OCI-LY1 (cell line): ENCODE results near the gene EXOC6B.
"Not testable (repeated sequence)": the region's sequence is repeated elsewhere in the genome, so short reads cannot be mapped to it uniquely, and the experiment has no call there.

Experiments used
- H2AFZ ChIP-seq: fragments of 200-600 bp; sonication (generic), shearing (Covaris generic); 2 replicates; pipeline ENCODE4 v1.6.0; 2014; ENCODE audit warnings: antibody characterized with exemption, mild to moderate bottlenecking, low read length
- H3F3A ChIP-seq: fragments of 200-600 bp; sonication (generic), shearing (Covaris generic); 2 replicates; pipeline ENCODE4 v1.6.0; 2014; ENCODE audit warnings: mild to moderate bottlenecking, antibody characterized with exemption, low read length, moderate library complexity; ENCODE audit not compliant: insufficient read depth
- H3K27ac ChIP-seq: fragments of 200-600 bp; sonication (generic); 2 replicates; pipeline ENCODE4 v1.5.1; 2014; ENCODE audit warnings: low read length, mixed run types, mild to moderate bottlenecking, low read depth; ENCODE audit not compliant: poor library complexity, severe bottlenecking
- H3K27me3 ChIP-seq: fragments of 200-600 bp; sonication (generic); 2 replicates; pipeline ENCODE4 v1.6.0; 2014; ENCODE audit warnings: antibody characterized with exemption, mild to moderate bottlenecking, low read length, moderate library complexity; ENCODE audit not compliant: insufficient read depth
- H3K36me3 ChIP-seq: fragments of 200-600 bp; sonication (generic); 2 replicates; pipeline ENCODE4 v1.6.1; 2014; ENCODE audit warnings: mild to moderate bottlenecking, antibody characterized with exemption, low read length, moderate library complexity, mixed read lengths; ENCODE audit not compliant: insufficient read depth
- H3K4me1 ChIP-seq: fragments of 200-600 bp; sonication (generic); 2 replicates; pipeline ENCODE4 v1.5.1; 2014; ENCODE audit warnings: mild to moderate bottlenecking, low read length, moderate library complexity; ENCODE audit not compliant: insufficient read depth, severe bottlenecking
- H3K4me2 ChIP-seq: fragments of 200-600 bp; sonication (generic), shearing (Covaris generic); 2 replicates; pipeline ENCODE4 v1.6.1; 2014; ENCODE audit warnings: low read length
- H3K4me3 ChIP-seq: fragments of 200-600 bp; sonication (generic); 2 replicates; pipeline ENCODE4 v1.5.1; 2014; ENCODE audit warnings: low read length, low read depth, mild to moderate bottlenecking, mixed read lengths; ENCODE audit not compliant: poor library complexity, severe bottlenecking
- H3K79me2 ChIP-seq: fragments of 200-600 bp; shearing (Covaris generic); 2 replicates; pipeline ENCODE4 v1.6.1; 2016; ENCODE audit warnings: mixed run types, low read length, mixed read lengths; ENCODE audit not compliant: insufficient read depth
- H3K9ac ChIP-seq: fragments of 200-600 bp; sonication (generic), shearing (Covaris generic); 2 replicates; pipeline ENCODE4 v1.6.1; 2014; ENCODE audit warnings: mild to moderate bottlenecking, low read length, mixed read lengths
- H3K9me2 ChIP-seq: fragments of 200-600 bp; sonication (generic), shearing (Covaris generic); 2 replicates; pipeline ENCODE4 v1.6.1; 2014; ENCODE audit warnings: low read depth, mild to moderate bottlenecking, low read length, mixed read lengths
- H3K9me3 ChIP-seq: fragments of 200-600 bp; shearing (Covaris generic); 2 replicates; pipeline ENCODE4 v1.6.1; 2014; ENCODE audit warnings: low read length, mixed read lengths
- H4K20me1 ChIP-seq: fragments of 200-600 bp; sonication (generic), shearing (Covaris generic); 2 replicates; pipeline ENCODE4 v1.6.0; 2016; ENCODE audit warnings: mild to moderate bottlenecking, low read length; ENCODE audit not compliant: insufficient read depth
- EZH2 ChIP-seq: fragments of 200-600 bp; sonication (generic), shearing (Covaris generic); IDR thresholded peaks from 2 replicates; pipeline ENCODE4 v1.8.0; 2017; ENCODE audit warnings: borderline replicate concordance, mixed run types, mild to moderate bottlenecking, antibody characterized with exemption, low read length, moderate library complexity, mixed read lengths
- TF ChIP-seq, protein P1 (sequence below): fragments of 200-600 bp; sonication (generic), shearing (Covaris generic); IDR thresholded peaks from 2 replicates; pipeline ENCODE4 v1.5.1; 2017; ENCODE audit warnings: mild to moderate bottlenecking, antibody characterized with exemption, low read length, moderate library complexity, mixed read lengths

EXOC6B gene

GRCh38 chr2:72494392-72494791, 331.4 kb downstream of the EXOC6B start:
- no peak overlapping the region for H3K4me3 ChIP-seq
- H3F3A ChIP-seq: no peaks in the 10 kb centered on the region
- no peak overlapping the region for H3K4me2 ChIP-seq
- no peaks in the 10 kb centered on the region for H3K36me3 ChIP-seq
- no peak overlapping the region for H2AFZ ChIP-seq
- no peaks in the 10 kb centered on the region for H3K4me1 ChIP-seq
- H3K9me3 ChIP-seq: no peaks in the 10 kb centered on the region
- no peaks in the 10 kb centered on the region for H3K27me3 ChIP-seq
- no peak overlapping the region for H3K9ac ChIP-seq
- H4K20me1 ChIP-seq: no peaks in the 10 kb centered on the region
- H3K79me2 ChIP-seq: no peaks in the 10 kb centered on the region
- H3K9me2 ChIP-seq: no peaks in the 10 kb centered on the region
- TF ChIP-seq EZH2: no peak
- TF ChIP-seq, protein P1, sequence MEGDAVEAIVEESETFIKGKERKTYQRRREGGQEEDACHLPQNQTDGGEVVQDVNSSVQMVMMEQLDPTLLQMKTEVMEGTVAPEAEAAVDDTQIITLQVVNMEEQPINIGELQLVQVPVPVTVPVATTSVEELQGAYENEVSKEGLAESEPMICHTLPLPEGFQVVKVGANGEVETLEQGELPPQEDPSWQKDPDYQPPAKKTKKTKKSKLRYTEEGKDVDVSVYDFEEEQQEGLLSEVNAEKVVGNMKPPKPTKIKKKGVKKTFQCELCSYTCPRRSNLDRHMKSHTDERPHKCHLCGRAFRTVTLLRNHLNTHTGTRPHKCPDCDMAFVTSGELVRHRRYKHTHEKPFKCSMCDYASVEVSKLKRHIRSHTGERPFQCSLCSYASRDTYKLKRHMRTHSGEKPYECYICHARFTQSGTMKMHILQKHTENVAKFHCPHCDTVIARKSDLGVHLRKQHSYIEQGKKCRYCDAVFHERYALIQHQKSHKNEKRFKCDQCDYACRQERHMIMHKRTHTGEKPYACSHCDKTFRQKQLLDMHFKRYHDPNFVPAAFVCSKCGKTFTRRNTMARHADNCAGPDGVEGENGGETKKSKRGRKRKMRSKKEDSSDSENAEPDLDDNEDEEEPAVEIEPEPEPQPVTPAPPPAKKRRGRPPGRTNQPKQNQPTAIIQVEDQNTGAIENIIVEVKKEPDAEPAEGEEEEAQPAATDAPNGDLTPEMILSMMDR: no peak
- no peak overlapping the region for H3K27ac ChIP-seq

DNA sequence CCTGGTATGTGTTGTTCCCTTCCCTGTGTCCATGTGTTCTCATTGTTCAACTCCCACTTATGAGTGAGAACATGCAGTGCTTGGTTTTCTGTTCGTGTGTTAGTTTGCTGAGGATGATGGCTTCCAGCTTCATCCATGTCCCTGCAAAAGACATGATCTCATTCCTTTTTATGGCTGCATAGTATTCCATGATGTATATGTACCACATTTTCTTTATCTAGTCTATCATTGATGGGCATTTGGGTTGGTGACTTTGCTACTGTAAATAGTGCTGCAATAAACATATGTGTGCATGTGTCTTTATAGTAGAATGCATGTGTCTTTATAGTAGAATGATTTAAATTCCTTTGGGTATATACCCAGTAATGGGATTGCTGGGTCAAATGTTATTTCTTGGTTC, 341.2 kb downstream of the EXOC6B start:
- not testable (repeated sequence) for H3K4me3 ChIP-seq, H3K4me2 ChIP-seq, H3K27me3 ChIP-seq, H3K9ac ChIP-seq, H3K27ac ChIP-seq, H3F3A ChIP-seq, H3K36me3 ChIP-seq, H3K4me1 ChIP-seq, H3K9me2 ChIP-seq, H3K9me3 ChIP-seq, H2AFZ ChIP-seq, H4K20me1 ChIP-seq, H3K79me2 ChIP-seq

GRCh38 chr2:72483346-72483745, 342.5 kb downstream of the EXOC6B start:
- Histone ChIP-seq H4K20me1 (no peaks in the 10 kb centered on the region), H3K4me2 (no peak overlapping the region), H3K4me1 (no peaks in the 10 kb centered on the region), H3K79me2 (no peaks in the 10 kb centered on the region), H3K9ac (no peak overlapping the region), H3K9me2 (no peaks in the 10 kb centered on the region), H3K27ac (no peak overlapping the region), H3K9me3 (no peaks in the 10 kb centered on the region), H3K36me3 (no peaks in the 10 kb centered on the region), H3F3A (no peaks in the 10 kb centered on the region), H3K27me3 (no peaks in the 10 kb centered on the region), H2AFZ (no peak overlapping the region), H3K4me3 (no peak overlapping the region)
- TF ChIP-seq EZH2: no peak
- TF ChIP-seq, protein P1: no peak

DNA sequence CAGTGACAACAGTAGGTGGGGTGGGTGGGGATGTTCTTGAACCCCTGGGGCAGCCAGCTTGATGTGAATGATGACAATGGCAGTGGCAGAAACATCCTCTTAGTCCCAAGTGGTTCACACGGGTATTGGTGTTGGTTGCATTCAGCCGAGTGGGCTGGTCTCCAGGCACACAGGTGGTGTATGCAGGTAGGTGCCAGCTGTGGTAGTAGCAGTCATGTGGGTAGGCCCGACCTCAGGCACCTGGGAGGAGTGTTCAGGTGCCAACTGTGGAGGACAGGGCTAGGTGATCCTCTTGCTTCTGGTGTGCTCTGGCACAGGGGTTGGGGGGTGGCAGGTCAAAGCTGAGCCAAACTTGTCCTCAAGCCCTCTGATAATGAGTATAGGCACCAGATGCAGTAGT, 350.6 kb downstream of the EXOC6B start:
- H2AFZ ChIP-seq: no peak overlapping the region
- no peaks in the 10 kb centered on the region for H3F3A ChIP-seq
- no peaks in the 10 kb centered on the region for H3K27me3 ChIP-seq
- no peaks in the 10 kb centered on the region for H3K79me2 ChIP-seq
- no peak overlapping the region for H3K27ac ChIP-seq
- H3K4me3 ChIP-seq: no peak overlapping the region
- no peak overlapping the region for H3K4me2 ChIP-seq
- no peaks in the 10 kb centered on the region for H3K36me3 ChIP-seq
- H3K9me3 ChIP-seq: no peaks in the 10 kb centered on the region
- TF ChIP-seq, protein P1: no peak
- no peak for TF ChIP-seq EZH2
- H3K9me2 ChIP-seq: no peaks in the 10 kb centered on the region
- H4K20me1 ChIP-seq: no peaks in the 10 kb centered on the region
- H3K4me1 ChIP-seq: no peaks in the 10 kb centered on the region
- H3K9ac ChIP-seq: no peak overlapping the region
